ENCODE data around the gene TLCD5.

The TLCD5 gene

DNA sequence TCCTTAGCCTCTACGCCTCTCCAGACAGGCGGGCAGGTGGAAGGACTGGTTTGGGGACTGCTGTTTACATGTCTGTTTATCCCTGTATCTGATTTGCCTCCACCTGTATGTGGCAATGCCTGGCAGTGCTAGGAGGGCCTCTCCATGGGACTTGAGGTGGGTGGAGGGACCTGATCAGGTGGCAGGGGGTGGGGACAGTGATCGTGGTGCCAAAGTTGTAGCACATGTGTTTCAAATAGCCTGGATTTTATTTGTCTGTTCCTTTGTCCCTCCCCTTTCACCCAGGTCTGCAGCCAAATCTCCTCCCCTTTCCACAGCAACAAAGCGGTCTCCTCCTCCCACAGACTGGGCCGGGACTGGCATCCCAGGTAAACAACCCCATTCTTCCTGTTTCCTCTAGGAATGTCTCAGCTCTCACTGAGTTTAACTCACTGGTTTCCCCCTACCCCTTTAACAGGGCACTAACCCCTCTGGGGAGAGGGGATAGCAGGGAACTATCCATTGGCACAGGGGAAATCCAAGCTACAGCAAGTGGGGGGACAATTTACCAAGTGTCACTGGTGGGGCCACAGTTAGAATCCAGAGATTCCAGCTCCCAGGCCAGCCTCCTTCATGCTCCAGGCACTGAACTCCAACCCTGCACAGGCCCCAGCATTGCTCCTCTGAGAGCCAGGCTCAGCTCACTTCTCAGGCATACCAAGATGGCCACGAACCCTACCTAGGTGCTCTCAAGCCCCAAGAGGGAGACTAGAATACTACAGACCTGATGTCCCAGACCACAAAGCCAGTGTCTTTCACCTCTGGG is 22.9 kb upstream of the TLCD5 start:
- no peaks in the 10 kb centered on the region for H3K9me2 ChIP-seq (ENCODE audit: low read depth, low read length)
- no peak overlapping the region for H2AFZ ChIP-seq (ENCODE audit: low read length)
- no peaks in the 10 kb centered on the region for H3F3A ChIP-seq (ENCODE audit: insufficient read depth, low read length)
- no peak overlapping the region for H3K4me2 ChIP-seq (ENCODE audit: low read length)
- no peaks in the 10 kb centered on the region for H4K20me1 ChIP-seq (ENCODE audit: insufficient read depth, low read length)
- no peak overlapping the region for H3K27ac ChIP-seq (ENCODE audit: low read depth, low read length, poor library complexity, severe bottlenecking)
- H3K27me3 ChIP-seq (ENCODE audit: insufficient read depth, low read length) = no peaks in the 10 kb centered on the region
- H3K9ac ChIP-seq (ENCODE audit: low read length) = no peak overlapping the region
- H3K4me1 ChIP-seq (ENCODE audit: insufficient read depth, low read length, severe bottlenecking) = no peaks in the 10 kb centered on the region
- no peaks in the 10 kb centered on the region for H3K36me3 ChIP-seq (ENCODE audit: insufficient read depth, low read length)
- H3K79me2 ChIP-seq (ENCODE audit: insufficient read depth, low read length) = no peaks in the 10 kb centered on the region
- no peak overlapping the region for H3K4me3 ChIP-seq (ENCODE audit: low read depth, low read length, poor library complexity, severe bottlenecking)
- no peak for TF ChIP-seq EZH2 (IDR thresholded peaks at IDR 0.05; ENCODE audit: borderline replicate concordance, low read length)
- TF ChIP-seq, protein P1, sequence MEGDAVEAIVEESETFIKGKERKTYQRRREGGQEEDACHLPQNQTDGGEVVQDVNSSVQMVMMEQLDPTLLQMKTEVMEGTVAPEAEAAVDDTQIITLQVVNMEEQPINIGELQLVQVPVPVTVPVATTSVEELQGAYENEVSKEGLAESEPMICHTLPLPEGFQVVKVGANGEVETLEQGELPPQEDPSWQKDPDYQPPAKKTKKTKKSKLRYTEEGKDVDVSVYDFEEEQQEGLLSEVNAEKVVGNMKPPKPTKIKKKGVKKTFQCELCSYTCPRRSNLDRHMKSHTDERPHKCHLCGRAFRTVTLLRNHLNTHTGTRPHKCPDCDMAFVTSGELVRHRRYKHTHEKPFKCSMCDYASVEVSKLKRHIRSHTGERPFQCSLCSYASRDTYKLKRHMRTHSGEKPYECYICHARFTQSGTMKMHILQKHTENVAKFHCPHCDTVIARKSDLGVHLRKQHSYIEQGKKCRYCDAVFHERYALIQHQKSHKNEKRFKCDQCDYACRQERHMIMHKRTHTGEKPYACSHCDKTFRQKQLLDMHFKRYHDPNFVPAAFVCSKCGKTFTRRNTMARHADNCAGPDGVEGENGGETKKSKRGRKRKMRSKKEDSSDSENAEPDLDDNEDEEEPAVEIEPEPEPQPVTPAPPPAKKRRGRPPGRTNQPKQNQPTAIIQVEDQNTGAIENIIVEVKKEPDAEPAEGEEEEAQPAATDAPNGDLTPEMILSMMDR (IDR thresholded peaks at IDR 0.05; ENCODE audit: low read length) = no peak
- no peaks in the 10 kb centered on the region for H3K9me3 ChIP-seq (ENCODE audit: low read length)

GRCh38 chr11:120303004-120303637 is 22.0 kb upstream of the TLCD5 start:
- Histone ChIP-seq H4K20me1 (ENCODE audit: insufficient read depth, low read length) (no peaks in the 10 kb centered on the region), H3K36me3 (ENCODE audit: insufficient read depth, low read length) (no peaks in the 10 kb centered on the region), H3K4me3 (ENCODE audit: low read depth, low read length, poor library complexity, severe bottlenecking) (no peak overlapping the region), H3K4me2 (ENCODE audit: low read length) (no peak overlapping the region), H3K79me2 (ENCODE audit: insufficient read depth, low read length) (no peaks in the 10 kb centered on the region), H3K9me2 (ENCODE audit: low read depth, low read length) (no peaks in the 10 kb centered on the region), H3K9ac (ENCODE audit: low read length) (no peak overlapping the region), H3K27ac (ENCODE audit: low read depth, low read length, poor library complexity, severe bottlenecking) (no peak overlapping the region), H3F3A (ENCODE audit: insufficient read depth, low read length) (no peaks in the 10 kb centered on the region), H3K9me3 (ENCODE audit: low read length) (no peaks in the 10 kb centered on the region), H3K4me1 (ENCODE audit: insufficient read depth, low read length, severe bottlenecking) (no peaks in the 10 kb centered on the region), H2AFZ (ENCODE audit: low read length) (no peak overlapping the region), H3K27me3 (ENCODE audit: insufficient read depth, low read length) (no peaks in the 10 kb centered on the region)
- TF ChIP-seq, protein P1 (IDR thresholded peaks at IDR 0.05; ENCODE audit: low read length) = peak; percentile 80
- TF ChIP-seq EZH2 (IDR thresholded peaks at IDR 0.05; ENCODE audit: borderline replicate concordance, low read length) = no peak

GRCh38 chr11:120304526-120304925 is 20.6 kb upstream of the TLCD5 start:
- TF ChIP-seq, protein P1 (IDR thresholded peaks at IDR 0.05; ENCODE audit: low read length) = no peak
- TF ChIP-seq EZH2 (IDR thresholded peaks at IDR 0.05; ENCODE audit: borderline replicate concordance, low read length) = no peak
- H3K4me2 ChIP-seq (ENCODE audit: low read length) = no peak overlapping the region
- H3K9me2 ChIP-seq (ENCODE audit: low read depth, low read length) = no peaks in the 10 kb centered on the region
- H3K79me2 ChIP-seq (ENCODE audit: insufficient read depth, low read length) = no peaks in the 10 kb centered on the region
- no peak overlapping the region for H3K9ac ChIP-seq (ENCODE audit: low read length)
- no peaks in the 10 kb centered on the region for H3F3A ChIP-seq (ENCODE audit: insufficient read depth, low read length)
- H3K36me3 ChIP-seq (ENCODE audit: insufficient read depth, low read length) = no peaks in the 10 kb centered on the region
- no peaks in the 10 kb centered on the region for H4K20me1 ChIP-seq (ENCODE audit: insufficient read depth, low read length)
- H3K27me3 ChIP-seq (ENCODE audit: insufficient read depth, low read length) = no peaks in the 10 kb centered on the region; the same call in 1 of the 2 replicates
- H2AFZ ChIP-seq (ENCODE audit: low read length) = no peak overlapping the region
- H3K27ac ChIP-seq (ENCODE audit: low read depth, low read length, poor library complexity, severe bottlenecking) = no peak overlapping the region
- H3K4me3 ChIP-seq (ENCODE audit: low read depth, low read length, poor library complexity, severe bottlenecking) = no peak overlapping the region
- H3K9me3 ChIP-seq (ENCODE audit: low read length) = no peaks in the 10 kb centered on the region
- no peaks in the 10 kb centered on the region for H3K4me1 ChIP-seq (ENCODE audit: insufficient read depth, low read length, severe bottlenecking)

Data from OCI-LY1 (cell line).